IPS-18c (cell line): Measurements from ENCODE around the gene IL21.
"Not testable (repeated sequence)": the region's sequence is repeated elsewhere in the genome, so short reads cannot be mapped to it uniquely, and the experiment has no call there.

ENCODE experiments used
- H3K4me3 ChIP-seq: 2 replicates; pipeline ENCODE4 v1.7.0; 2013; ENCODE audit warnings: low read depth, mild to moderate bottlenecking, low read length, moderate library complexity; ENCODE audit not compliant: insufficient read depth
- H3K9me3 ChIP-seq: one replicate; pipeline ENCODE4 v1.6.1; 2013; ENCODE audit warnings: mild to moderate bottlenecking, low read length, moderate library complexity; ENCODE audit not compliant: control insufficient read depth, insufficient read depth

The IL21 gene

DNA sequence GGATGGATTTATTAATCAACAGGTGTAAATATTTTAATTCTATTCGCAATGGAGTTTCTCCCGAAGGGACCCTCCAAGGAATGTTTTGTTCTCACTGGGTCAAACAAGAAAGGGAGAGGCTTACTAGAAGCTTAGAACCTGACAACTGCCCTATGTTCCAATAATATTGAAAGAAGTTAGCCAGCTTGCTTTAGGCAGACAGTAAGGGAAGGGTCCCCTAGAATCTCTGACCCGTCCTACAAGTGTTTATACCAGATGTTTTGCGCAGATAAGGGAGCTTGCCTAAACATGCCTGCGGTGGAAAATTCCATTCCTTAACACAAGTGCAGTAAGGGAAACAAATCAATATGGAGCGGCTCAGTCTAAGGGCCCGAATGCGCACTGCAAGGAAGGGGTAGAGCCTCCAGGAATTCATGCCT, 17.7 kb downstream of the IL21 start:
- Histone ChIP-seq H3K4me3 (no peak overlapping the region), H3K9me3 (no peaks in the 10 kb centered on the region)

DNA sequence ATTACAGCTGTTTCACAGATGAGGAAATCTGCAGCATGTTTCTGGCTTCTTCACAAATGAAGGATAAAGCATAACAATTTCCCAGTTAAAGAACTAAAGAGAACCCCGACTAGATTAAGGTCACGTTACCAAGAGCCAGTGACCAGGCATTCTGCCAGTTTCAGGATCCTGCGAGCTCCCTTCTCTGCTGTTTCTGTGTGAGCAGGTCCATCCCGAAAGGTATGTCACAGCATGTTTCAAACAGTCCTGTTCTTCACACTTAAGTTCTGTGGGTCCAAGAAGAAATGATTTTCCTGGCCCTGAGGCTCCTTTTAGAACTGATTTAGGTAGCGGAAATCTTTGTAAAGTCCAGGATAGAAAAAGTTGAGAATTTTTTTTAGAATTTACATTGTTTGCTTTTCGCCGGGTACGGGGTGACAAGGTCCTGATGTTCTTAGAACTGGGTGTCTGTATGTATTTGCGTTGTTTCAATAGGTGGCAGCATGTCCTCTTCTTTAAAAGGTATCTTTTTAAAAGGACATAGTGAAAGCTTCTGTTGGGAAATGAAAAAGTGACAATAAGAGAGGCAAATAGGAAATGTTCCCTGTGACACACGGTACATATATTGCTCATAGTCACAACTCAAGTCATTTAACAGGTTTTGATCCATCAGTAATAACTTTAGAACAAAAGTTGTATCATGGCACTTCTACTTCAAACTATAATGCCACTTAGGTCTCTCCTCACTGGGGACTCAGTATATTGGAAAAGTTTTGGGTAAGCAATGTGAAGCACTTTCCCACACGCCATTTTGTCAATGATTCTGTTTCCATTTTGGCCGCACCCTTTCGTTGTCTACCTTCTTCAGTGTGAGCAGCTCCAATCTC, 18.4 kb downstream of the IL21 start:
- Histone ChIP-seq H3K4me3 (no peak overlapping the region), H3K9me3 (no peaks in the 10 kb centered on the region)

DNA sequence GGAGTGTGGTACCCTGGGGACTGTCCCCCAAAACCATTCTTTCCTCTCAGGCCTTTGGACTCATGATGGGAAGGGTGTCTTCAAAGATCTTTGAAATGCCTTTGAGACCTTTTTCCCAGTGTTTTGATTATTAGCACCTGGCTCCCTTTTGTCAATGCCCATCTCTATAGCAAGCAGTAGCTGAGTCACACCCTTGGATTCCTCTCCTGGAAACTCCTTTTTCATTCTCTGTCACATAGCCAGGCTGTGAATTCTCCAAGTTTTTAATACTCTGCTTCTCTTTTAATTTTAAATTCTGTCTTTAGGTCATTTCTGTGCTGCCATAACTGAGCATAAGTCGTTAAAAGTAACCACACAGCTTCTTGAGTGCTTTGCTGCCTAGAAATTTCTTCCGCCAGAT, 29.7 kb downstream of the IL21 start:
- peaks cover 2% of the 10 kb centered on the region for H3K9me3 ChIP-seq
- no peak overlapping the region for H3K4me3 ChIP-seq

DNA sequence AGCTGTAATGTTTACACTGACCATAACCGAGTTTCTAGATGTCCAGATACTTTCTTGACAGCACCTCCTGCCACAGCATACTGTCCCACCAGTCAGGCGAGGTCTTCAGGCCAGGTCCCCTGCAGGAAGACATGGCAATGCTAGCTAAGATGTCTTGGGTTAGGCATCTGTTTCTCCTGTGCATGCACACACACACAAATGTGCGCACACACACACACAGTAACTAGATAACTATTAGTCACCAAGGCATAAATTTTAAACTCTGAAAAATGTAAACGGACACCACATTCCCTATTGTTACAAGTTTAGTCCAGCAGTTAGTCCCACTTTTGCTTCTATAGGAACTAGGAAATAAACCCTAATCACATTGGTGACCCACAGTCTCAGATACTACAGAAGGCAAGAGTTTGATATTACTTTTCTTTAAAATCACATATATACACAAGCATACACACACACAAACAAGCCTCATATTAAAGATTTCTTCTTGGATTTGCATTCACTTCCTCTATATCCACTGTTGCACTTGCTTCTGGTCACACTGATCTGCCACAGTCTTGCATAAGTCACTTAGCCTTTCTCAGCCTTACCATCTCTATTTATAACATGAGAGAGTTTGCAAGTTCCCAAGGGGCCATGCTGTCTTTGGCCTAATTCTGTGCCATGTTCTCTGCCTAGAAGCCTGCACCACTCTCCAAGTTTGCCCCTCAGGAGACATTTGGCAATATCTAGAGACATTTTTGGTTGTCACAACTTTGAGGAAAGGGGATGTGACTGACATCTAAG, 32.2 kb downstream of the IL21 start:
- no peak overlapping the region for H3K4me3 ChIP-seq
- peaks cover 2% of the 10 kb centered on the region for H3K9me3 ChIP-seq

DNA sequence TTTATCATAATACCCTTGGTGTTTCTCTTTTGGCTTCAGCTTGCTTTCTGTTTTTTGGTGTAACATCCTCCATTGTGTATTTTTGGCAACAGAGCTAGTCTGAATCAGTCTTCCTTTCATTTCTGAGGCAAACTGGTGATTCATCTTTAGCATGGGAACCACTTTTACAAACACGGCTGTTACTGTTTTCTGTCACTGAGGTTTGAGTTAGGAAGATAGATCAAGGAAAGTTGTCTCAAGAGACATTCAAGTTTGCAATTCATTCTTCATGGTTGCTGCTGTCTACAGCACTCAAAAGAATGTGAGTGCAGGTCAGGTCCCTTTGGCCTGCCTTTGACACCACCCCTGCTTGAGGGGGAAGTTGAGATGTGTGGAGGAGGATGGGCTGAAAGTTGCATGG, 36.3 kb downstream of the IL21 start:
- H3K4me3 ChIP-seq, result no peak overlapping the region
- peaks cover 2% of the 10 kb centered on the region for H3K9me3 ChIP-seq

DNA sequence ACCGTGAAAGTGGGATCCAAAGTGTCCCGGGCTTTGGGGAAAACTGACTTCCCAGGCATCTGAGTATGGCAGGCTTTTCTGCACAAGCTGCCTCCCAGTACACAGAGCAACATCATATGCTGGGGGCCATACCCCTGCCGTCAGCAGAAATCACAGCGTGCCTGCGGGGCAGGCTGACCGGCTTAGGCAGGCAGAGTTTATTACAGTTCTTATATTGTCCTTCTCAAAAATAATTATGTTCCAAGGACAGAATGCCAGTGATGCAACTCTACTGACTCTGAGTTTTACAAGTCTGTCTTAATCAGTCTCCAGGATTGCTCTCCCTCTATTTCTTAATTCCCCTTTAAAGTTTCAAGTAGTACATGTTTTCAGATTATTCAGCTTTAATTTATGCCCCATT, 37.0 kb downstream of the IL21 start:
- peaks cover 2% of the 10 kb centered on the region for H3K9me3 ChIP-seq
- H3K4me3 ChIP-seq, result no peak overlapping the region

- no peak overlapping the region for H3K4me3 ChIP-seq
- no peaks in the 10 kb centered on the region for H3K9me3 ChIP-seq
Observed at GRCh38 chr4:122577808-122578781, 42.8 kb downstream of the IL21 start.

GRCh38 chr4:122577189-122577553, 43.7 kb downstream of the IL21 start:
- no peaks in the 10 kb centered on the region for H3K9me3 ChIP-seq

DNA sequence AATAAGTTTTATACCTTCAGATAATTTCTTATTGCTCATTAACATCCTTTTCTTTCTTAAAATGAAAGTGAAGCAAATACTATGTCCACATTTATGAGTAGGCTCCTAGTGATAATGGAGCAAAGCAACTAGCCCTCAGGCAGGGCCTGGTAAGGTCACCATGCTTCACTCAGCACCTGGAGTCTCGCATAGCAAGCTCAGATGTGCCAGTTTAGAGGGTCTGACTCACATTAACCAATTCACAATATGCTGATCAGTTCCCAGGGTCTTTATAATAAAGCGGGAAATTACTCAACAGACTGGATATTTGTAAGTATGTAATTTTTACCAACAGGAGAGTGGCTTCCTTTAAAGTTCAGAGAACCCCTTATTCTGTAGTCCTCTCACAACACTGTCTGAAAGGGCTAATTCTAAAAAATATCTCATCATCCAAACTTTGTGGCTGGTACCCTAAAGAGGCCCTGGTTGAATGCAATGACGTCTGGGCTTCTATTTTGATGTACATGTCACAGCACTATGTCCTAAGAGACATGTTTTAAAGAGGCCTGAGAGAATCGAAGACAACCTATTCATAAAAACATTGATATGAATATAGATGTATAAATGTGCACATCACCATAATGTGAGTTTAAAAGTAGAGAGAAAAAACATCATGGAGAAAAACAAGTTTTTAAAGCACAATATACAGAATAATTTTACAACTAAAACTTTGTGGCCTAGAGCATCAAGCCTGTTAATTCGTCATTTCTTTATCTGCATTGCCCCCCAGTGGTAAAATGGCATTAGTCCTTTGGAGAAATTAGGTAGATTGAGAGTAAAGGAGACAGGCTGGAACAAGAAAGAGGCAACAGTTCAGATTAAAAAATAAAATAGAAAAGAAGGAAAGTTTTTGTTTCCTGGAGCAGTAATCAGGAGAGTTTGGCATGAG, 44.3 kb downstream of the IL21 start:
- Histone ChIP-seq H3K9me3 (no peaks in the 10 kb centered on the region), H3K4me3 (no peak overlapping the region)

More at GRCh38 chr4:122577189-122577553, 43.7 kb downstream of the IL21 start:
- H3K4me3 ChIP-seq, result no peak overlapping the region

DNA sequence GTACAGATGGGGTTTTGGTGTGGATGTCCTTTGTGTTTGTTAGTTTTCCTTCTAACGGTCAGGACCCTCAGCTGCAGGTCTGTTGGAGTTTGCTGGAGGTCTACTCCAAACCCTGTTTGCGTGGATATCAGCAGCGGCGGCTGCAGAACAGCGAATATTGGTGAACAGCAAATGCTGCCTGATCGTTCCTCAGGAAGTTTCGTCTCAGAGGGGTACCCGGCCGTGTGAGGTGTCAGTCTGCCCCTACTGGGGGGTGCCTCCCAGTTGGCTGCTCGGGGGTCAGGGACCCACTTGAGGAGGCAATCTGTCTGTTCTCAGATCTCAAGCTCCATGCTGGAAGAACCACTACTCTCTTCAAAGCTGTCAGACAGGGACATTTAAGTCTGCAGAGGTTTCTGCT, 46.5 kb downstream of the IL21 start:
- H3K4me3 ChIP-seq, H3K9me3 ChIP-seq: not testable (repeated sequence)

- no peaks in the 10 kb centered on the region for H3K9me3 ChIP-seq
- no peak overlapping the region for H3K4me3 ChIP-seq
Observed at GRCh38 chr4:122562449-122562848, 58.4 kb downstream of the IL21 start.
